Lower lobe of right lung (tissue), 2 donors: ENCODE results near the gene SHCBP1L. TPM values are rescaled to one million over a fixed set of nuclear protein-coding genes. Genes with fewer than 3 reads are reported as not detected.

ENCODE experiments used
- ATAC-seq, 2 donors: fragments of 200-7000 bp; cut with Tn5 transposase; one replicate each; pipeline ENCODE4 v1.9.1; 2020 to 2022; ENCODE audit warnings: mild to moderate bottlenecking in 2 of 2, moderate library complexity in 2 of 2
- DNase-seq: peaks from one replicate; pipeline ENCODE4 v3.0.0-alpha.2; 2020
- H3K27ac ChIP-seq: fragments of 200-600 bp; one replicate; pipeline ENCODE4 v1.8.0; 2022
- H3K27me3 ChIP-seq: fragments of 200-600 bp; one replicate; pipeline ENCODE4 v1.8.0; 2022; ENCODE audit warnings: low read depth
- H3K36me3 ChIP-seq: fragments of 200-600 bp; one replicate; pipeline ENCODE4 v1.8.0; 2022; ENCODE audit warnings: mild to moderate bottlenecking
- H3K4me1 ChIP-seq: fragments of 200-600 bp; one replicate; pipeline ENCODE4 v1.8.0; 2022
- H3K4me3 ChIP-seq: fragments of 200-600 bp; one replicate; pipeline ENCODE4 v1.8.0; 2022; ENCODE audit warnings: mild to moderate bottlenecking
- H3K9me3 ChIP-seq: fragments of 200-600 bp; one replicate; pipeline ENCODE4 v1.8.0; 2022
- intact Hi-C: fragments of 100-400 bp; cut with DNase I; formaldehyde crosslinking; loops from one replicate; pipeline ENCODE4 v1.11.0; 2022
- total RNA-seq: library from RNA; stranded (reverse); fragmentation: NEBNext Ultra II Directional; extraction: Animal tissue kit (Norgen Biotek cat#: 25700); gene quantifications from one replicate; pipeline ENCODE4 v1.2.1, GENCODE V29; 2021
- TF ChIP-seq, protein P1 (sequence below): fragments of 200-600 bp; IDR thresholded peaks from one replicate; pipeline ENCODE4 v1.8.0; 2022; ENCODE audit warnings: antibody characterized with exemption, mild to moderate bottlenecking
- donor health status: DM: no; HTN: yes; CAD: no; lungs with severe emphysema.

Gene SHCBP1L
- total RNA-seq, 1 donor from 2014 or later, result not detected

- H3K27ac ChIP-seq, result no peak overlapping the region
- TF ChIP-seq, protein P1, sequence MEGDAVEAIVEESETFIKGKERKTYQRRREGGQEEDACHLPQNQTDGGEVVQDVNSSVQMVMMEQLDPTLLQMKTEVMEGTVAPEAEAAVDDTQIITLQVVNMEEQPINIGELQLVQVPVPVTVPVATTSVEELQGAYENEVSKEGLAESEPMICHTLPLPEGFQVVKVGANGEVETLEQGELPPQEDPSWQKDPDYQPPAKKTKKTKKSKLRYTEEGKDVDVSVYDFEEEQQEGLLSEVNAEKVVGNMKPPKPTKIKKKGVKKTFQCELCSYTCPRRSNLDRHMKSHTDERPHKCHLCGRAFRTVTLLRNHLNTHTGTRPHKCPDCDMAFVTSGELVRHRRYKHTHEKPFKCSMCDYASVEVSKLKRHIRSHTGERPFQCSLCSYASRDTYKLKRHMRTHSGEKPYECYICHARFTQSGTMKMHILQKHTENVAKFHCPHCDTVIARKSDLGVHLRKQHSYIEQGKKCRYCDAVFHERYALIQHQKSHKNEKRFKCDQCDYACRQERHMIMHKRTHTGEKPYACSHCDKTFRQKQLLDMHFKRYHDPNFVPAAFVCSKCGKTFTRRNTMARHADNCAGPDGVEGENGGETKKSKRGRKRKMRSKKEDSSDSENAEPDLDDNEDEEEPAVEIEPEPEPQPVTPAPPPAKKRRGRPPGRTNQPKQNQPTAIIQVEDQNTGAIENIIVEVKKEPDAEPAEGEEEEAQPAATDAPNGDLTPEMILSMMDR, result no peak
- ATAC-seq, result no peak
Measured at GRCh38 chr1:182863940-182864339, 89.0 kb downstream of the SHCBP1L start.

GRCh38 chr1:182862827-182863226 is 90.1 kb downstream of the SHCBP1L start:
- no peak overlapping the region for H3K4me3 ChIP-seq
- H3K36me3 ChIP-seq, result peaks cover 100% of the 10 kb centered on the region

More at GRCh38 chr1:182863940-182864339, 89.0 kb downstream of the SHCBP1L start:
- Histone ChIP-seq H3K4me1 (peaks cover 7% of the 10 kb centered on the region), H3K36me3 (peaks cover 100% of the 10 kb centered on the region), H3K9me3 (no peaks in the 10 kb centered on the region), H3K27me3 (no peaks in the 10 kb centered on the region), H3K4me3 (no peak overlapping the region)
- intact Hi-C loops, result no loop called here
- DNase-seq, result no peak

DNA sequence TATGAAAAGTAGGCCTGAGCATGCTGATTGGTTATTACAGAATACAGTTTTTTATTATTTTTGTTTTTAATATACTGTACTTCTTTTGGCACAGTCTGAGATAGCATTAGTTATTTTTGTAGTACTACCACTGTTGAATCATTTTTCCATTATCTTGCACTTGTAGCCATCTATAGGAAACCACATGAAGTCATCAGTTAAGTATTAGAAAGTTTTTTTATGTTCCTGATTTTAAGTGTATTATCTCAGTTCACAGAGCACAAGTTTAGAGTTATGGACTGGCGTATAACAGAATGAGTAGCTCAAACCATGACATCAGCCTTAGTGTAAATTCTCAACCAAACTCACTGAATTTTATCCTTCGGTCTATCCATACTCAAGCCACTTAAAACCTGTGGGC is 91.0 kb downstream of the SHCBP1L start:
- Histone ChIP-seq H3K27me3 (no peaks in the 10 kb centered on the region), H3K36me3 (peaks cover 100% of the 10 kb centered on the region), H3K4me3 (no peak overlapping the region), H3K4me1 (peaks cover 7% of the 10 kb centered on the region), H3K9me3 (no peaks in the 10 kb centered on the region), H3K27ac (no peak overlapping the region)
- TF ChIP-seq, protein P1, result no peak
- ATAC-seq (no peak), DNase-seq (no peak)
- intact Hi-C loops, result no loop called here

More at GRCh38 chr1:182862827-182863226, 90.1 kb downstream of the SHCBP1L start:
- ATAC-seq, result no peak
- no peak overlapping the region for H3K27ac ChIP-seq
- peaks cover 7% of the 10 kb centered on the region for H3K4me1 ChIP-seq
- no peaks in the 10 kb centered on the region for H3K27me3 ChIP-seq
- TF ChIP-seq, protein P1, result no peak
- no peak for DNase-seq
- H3K9me3 ChIP-seq, result no peaks in the 10 kb centered on the region
- intact Hi-C loops, result no loop called here

- intact Hi-C loops, result no loop called here
- H3K27ac ChIP-seq, result no peak overlapping the region
- no peak for DNase-seq
- H3K36me3 ChIP-seq, result peaks cover 100% of the 10 kb centered on the region
- no peak overlapping the region for H3K4me3 ChIP-seq
- H3K4me1 ChIP-seq, result peaks cover 7% of the 10 kb centered on the region
- peak; percentile 92 to 96 for ATAC-seq
- H3K27me3 ChIP-seq, result no peaks in the 10 kb centered on the region
- no peaks in the 10 kb centered on the region for H3K9me3 ChIP-seq
- TF ChIP-seq, protein P1, result no peak
Measured at GRCh38 chr1:182860658-182861057, 92.3 kb downstream of the SHCBP1L start.

DNA sequence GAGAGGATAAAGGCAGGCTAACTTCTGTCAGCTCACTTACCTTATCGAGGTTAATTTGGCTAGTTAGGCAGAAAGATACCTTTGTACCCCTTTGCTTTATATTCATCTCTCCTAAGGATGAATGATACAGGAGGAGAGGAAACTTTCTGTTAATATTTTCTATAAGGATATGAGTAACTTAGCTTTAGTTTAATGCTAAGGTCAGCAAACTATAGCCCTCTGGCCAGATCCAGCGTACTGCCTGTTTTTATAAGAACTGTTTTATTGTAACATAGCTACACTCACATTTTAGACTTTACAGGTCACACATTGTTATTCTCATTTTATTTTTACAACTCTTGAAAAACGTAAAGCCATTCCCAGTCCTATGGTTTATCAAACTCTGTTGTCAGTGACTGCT is 95.8 kb downstream of the SHCBP1L start:
- Histone ChIP-seq H3K9me3 (no peaks in the 10 kb centered on the region), H3K4me3 (no peak overlapping the region), H3K4me1 (peaks cover 7% of the 10 kb centered on the region), H3K27ac (no peak overlapping the region), H3K36me3 (peaks cover 100% of the 10 kb centered on the region), H3K27me3 (no peaks in the 10 kb centered on the region)
- no peak for ATAC-seq
- TF ChIP-seq, protein P1, result no peak
- intact Hi-C loops, result no loop called here
- no peak for DNase-seq

- Histone ChIP-seq H3K27ac (no peak overlapping the region), H3K4me3 (no peak overlapping the region), H3K27me3 (no peaks in the 10 kb centered on the region), H3K4me1 (peaks cover 4% of the 10 kb centered on the region), H3K9me3 (no peaks in the 10 kb centered on the region), H3K36me3 (peaks cover 100% of the 10 kb centered on the region)
- intact Hi-C loops, result no loop called here
- ATAC-seq (no peak), DNase-seq (no peak)
- TF ChIP-seq, protein P1, result no peak
Measured at GRCh38 chr1:182855911-182856310, 97.1 kb downstream of the SHCBP1L start.
